ENCODE results near the gene TAS2R60.
"Not testable (repeated sequence)": the region's sequence is repeated elsewhere in the genome, so short reads cannot be mapped to it uniquely, and the experiment has no call there.

TAS2R60 gene

GRCh38 chr7:143485500-143485899, 42.2 kb downstream of the TAS2R60 start:
- Mint-ChIP-seq H3K36me3 (ENCODE audit: low read depth) (no peaks in the 10 kb centered on the region), H3K4me1 (peaks cover 5% of the 10 kb centered on the region), H3K27me3 (ENCODE audit: low read depth, poor library complexity) (peaks cover 5% of the 10 kb centered on the region), H3K9me3 (no peaks in the 10 kb centered on the region), H3K4me3 (no peak overlapping the region), H3K27ac (no peak overlapping the region)
- TF ChIP-seq CTCF (IDR thresholded peaks at IDR 0.05), result no peak
- DNase-seq, result no peak

DNA sequence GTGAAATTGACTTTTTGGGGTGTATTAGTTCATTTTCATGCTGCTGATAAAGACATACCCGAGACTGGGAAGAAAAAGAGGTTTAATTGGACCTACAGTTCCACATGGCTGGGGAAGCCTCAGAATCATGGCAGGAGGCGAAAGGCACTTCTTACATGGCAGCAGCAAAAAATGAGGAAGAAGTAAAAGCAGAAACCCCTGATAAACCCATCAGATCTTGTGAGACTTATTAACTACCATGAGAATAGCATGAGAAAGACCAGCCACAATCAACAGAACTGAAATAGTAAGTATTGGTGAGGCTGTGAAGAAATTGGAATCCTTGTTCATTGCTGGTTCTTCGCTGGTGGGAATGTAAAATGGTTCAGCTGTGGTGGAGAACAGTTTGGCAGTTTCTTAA, 43.0 kb downstream of the TAS2R60 start:
- H3K27ac Mint-ChIP-seq; H3K9me3 Mint-ChIP-seq; H3K27me3 Mint-ChIP-seq (ENCODE audit: low read depth, poor library complexity); H3K4me1 Mint-ChIP-seq; H3K4me3 Mint-ChIP-seq; H3K36me3 Mint-ChIP-seq (ENCODE audit: low read depth); DNase-seq: not testable (repeated sequence)

DNA sequence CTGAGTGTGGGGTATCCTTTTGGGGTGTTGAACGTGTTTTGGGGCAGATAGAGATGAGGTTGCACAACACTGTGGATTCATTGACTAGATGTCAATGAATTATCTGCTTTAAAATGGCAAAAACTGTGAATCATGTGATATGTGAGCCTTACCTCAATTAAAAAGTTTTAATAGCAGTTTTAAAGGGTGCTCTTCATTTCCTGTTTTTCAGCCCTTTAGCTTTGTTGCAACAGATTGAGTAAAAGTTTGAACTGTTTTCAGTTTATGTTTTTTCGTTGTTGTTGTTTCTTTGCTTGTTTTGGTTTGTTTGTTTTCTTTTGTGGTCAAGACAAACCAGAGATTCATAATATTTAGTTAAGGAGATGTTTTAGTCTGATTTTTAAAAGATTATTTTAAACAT, 43.8 kb downstream of the TAS2R60 start:
- DNase-seq, result no peak
- TF ChIP-seq CTCF (IDR thresholded peaks at IDR 0.05), result no peak
- H3K4me3 Mint-ChIP-seq, result no peak overlapping the region
- peaks cover 2% of the 10 kb centered on the region for H3K27me3 Mint-ChIP-seq (ENCODE audit: low read depth, poor library complexity)
- no peak overlapping the region for H3K27ac Mint-ChIP-seq
- no peaks in the 10 kb centered on the region for H3K36me3 Mint-ChIP-seq (ENCODE audit: low read depth)
- peaks cover 5% of the 10 kb centered on the region for H3K4me1 Mint-ChIP-seq
- no peaks in the 10 kb centered on the region for H3K9me3 Mint-ChIP-seq

DNA sequence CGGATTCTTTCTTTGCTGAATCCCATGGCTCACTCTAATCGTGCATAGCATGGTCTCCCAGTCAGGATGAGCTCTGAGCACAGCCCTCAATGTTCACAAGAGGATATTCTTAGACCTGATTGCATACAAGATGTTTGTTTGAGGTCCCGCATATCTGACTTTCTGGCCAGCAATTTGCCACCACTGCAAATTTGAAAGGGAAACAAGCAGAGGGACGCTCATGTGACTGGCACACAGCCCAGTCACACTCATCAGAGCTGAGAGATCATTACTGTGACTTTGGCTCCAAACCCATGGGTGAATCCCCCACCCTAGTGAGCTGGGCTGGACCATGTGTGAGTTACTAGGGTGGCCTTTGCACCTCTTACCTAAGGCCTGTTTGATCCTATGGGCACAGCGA, 44.3 kb downstream of the TAS2R60 start:
- DNase-seq, result no peak

DNA sequence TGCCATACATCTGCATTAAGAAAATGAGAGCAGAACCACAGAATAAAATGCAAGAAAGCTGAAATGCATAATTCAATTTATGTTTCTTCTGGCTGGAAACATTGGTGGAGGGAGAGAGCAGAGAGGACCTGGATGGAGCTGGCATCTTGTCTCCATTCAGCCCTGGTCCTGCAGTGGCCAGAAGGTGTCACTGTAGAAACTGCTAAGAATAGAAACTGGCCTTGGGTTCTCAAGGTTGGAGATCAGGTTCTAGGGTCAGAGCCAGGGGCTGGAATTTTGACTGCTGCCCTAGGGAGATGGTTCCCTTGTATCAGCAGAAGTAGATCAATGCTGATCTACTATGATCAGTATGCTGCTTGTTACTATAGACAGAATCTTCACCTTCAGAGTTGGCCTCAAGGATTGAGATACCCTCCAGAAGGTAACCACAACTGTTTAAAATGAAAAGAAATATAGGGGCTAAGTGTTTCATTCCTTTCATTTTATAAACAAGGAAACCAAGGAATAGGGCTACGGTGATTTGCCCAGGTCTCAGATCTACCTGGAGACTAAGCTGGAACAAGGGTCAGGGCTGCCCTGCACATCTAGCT, 47.6 kb downstream of the TAS2R60 start:
- peak; percentile 11 for DNase-seq
- no peaks in the 10 kb centered on the region for H3K9me3 Mint-ChIP-seq
- H3K4me3 Mint-ChIP-seq, result no peak overlapping the region
- no peak overlapping the region for H3K27ac Mint-ChIP-seq
- H3K36me3 Mint-ChIP-seq (ENCODE audit: low read depth), result no peaks in the 10 kb centered on the region
- no peaks in the 10 kb centered on the region for H3K4me1 Mint-ChIP-seq
- peak; percentile 40 for TF ChIP-seq CTCF (IDR thresholded peaks at IDR 0.05)
- peaks cover 6% of the 10 kb centered on the region for H3K27me3 Mint-ChIP-seq (ENCODE audit: low read depth, poor library complexity)

More for the DNA sequence above, 44.3 kb downstream of the TAS2R60 start:
- Mint-ChIP-seq H3K9me3 (no peaks in the 10 kb centered on the region), H3K27me3 (ENCODE audit: low read depth, poor library complexity) (peaks cover 2% of the 10 kb centered on the region), H3K36me3 (ENCODE audit: low read depth) (no peaks in the 10 kb centered on the region), H3K4me3 (no peak overlapping the region), H3K4me1 (peaks cover 5% of the 10 kb centered on the region), H3K27ac (no peak overlapping the region)
- TF ChIP-seq CTCF (IDR thresholded peaks at IDR 0.05), result no peak

DNA sequence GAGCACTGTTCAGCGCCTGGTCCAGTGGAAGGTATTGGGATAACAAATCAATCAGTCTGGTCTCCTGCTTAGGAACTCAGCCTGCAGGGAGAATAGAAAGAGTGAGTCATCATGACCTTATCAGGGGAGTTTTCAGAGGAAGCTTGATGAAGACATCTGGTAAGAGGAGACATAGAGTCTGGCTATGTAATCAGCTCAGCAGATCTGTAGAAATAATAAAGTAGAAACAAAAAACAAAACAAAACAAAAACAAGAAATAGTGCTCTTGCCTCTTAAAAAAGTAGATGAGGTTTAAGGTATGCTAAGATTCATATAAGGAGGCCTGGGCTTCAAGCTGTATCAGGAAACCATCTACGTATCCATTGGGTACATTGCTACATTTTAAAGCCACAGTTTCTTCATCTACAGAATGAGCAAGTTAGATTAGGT, 48.8 kb downstream of the TAS2R60 start:
- Mint-ChIP-seq H3K36me3 (ENCODE audit: low read depth) (no peaks in the 10 kb centered on the region), H3K9me3 (no peaks in the 10 kb centered on the region), H3K27ac (no peak overlapping the region), H3K4me1 (no peaks in the 10 kb centered on the region), H3K27me3 (ENCODE audit: low read depth, poor library complexity) (peaks cover 6% of the 10 kb centered on the region), H3K4me3 (no peak overlapping the region)
- no peak for TF ChIP-seq CTCF (IDR thresholded peaks at IDR 0.05)
- DNase-seq, result no peak
